Stomach (tissue), 9 donors: ENCODE measurements around the gene SIGLEC12. TPM values are rescaled to one million over a fixed set of nuclear protein-coding genes. Genes with fewer than 3 reads are reported as not detected.

Experiments used
- DNase-seq, 2 donors: peaks; one replicate each; pipeline versions ENCODE4 v3.0.0 to v3.0.0-alpha.2; 2013 to 2019
- H3K27ac ChIP-seq, 5 donors: fragments of 200-600 bp in 4 of 5; sonication (generic) in 4 of 5; one replicate each; pipeline ENCODE4 v1.5.1; 2013 to 2019; ENCODE audit warnings: mild to moderate bottlenecking in 1 of 5, moderate library complexity in 1 of 5
- H3K27me3 ChIP-seq, 3 donors: fragments of 200-600 bp; sonication (generic); one replicate each; pipeline ENCODE4 v1.5.1; 2017 to 2019; ENCODE audit warnings: mixed run types in 1 of 3
- H3K36me3 ChIP-seq, 4 donors: fragments of 200-600 bp; sonication (generic); 1 replicate in 3 of 4; 2 replicates in 1 of 4; pipeline ENCODE4 v1.5.1; 2016 to 2019
- H3K4me1 ChIP-seq, 4 donors: fragments of 200-600 bp; sonication (generic); one replicate each; pipeline ENCODE4 v1.5.1; 2016 to 2019
- H3K4me3 ChIP-seq, 4 donors: fragments of 200-600 bp; sonication (generic) in 3 of 4; one replicate each; pipeline ENCODE4 v1.5.1; 2016 to 2019; ENCODE audit warnings: mild to moderate bottlenecking in 1 of 4
- H3K9me3 ChIP-seq, 4 donors: fragments of 200-600 bp; sonication (generic); one replicate each; pipeline ENCODE4 v1.5.1; 2016 to 2019
- CTCF ChIP-seq, 7 experiments: fragments of 450-650 bp in 4 of 7; fragments of 200-600 bp in 3 of 7; sonication (generic) in 3 of 7; IDR thresholded peaks; one replicate each; pipeline ENCODE4 v1.5.1; 2016 to 2019; ENCODE audit warnings: antibody characterized with exemption in 7 of 7, control low read depth in 2 of 7, mild to moderate bottlenecking in 1 of 7
- EP300 ChIP-seq: sonication (generic); formaldehyde crosslinking; IDR thresholded peaks from one replicate; pipeline ENCODE4 v1.6.1; 2017; ENCODE audit warnings: antibody characterized with exemption
- POLR2A ChIP-seq, 4 donors: fragments of 450-650 bp; IDR thresholded peaks; one replicate each; pipeline ENCODE4 v1.6.1; 2016; ENCODE audit warnings: antibody characterized with exemption in 4 of 4, control low read depth in 2 of 4, mild to moderate bottlenecking in 1 of 4, moderate library complexity in 1 of 4
- POLR2AphosphoS5 ChIP-seq, 3 donors: sonication (generic); formaldehyde crosslinking; IDR thresholded peaks; one replicate each; pipeline ENCODE4 v1.6.1; 2016; ENCODE audit warnings: antibody characterized with exemption in 3 of 3
- WGBS, 5 donors: extraction: QIAGEN DNeasy Blood & Tissue Kit in 3 of 5; methylation state at CpG; one replicate each; pipeline versions ENCODE4 v1.1.5 to v1.1.7; 2013 to 2018; 5-methylcytosine and 5-hydroxymethylcytosine counted together
- intact Hi-C: fragments of 100-400 bp; cut with DNase I; formaldehyde crosslinking; loops from one replicate; pipeline ENCODE4 v1.15.1; 2023; ENCODE audit warnings: low total_unique reads
- polyA plus RNA-seq, 3 donors: library from polyadenylated mRNA; stranded (reverse); fragments of 200-250 nt; gene quantifications; one replicate each; pipeline ENCODE4 v1.2.3, GENCODE V29; 2013
- total RNA-seq, 5 donors: library from RNA; depleted of rRNA; stranded (reverse); fragments of >200 nt; gene quantifications; one replicate each; pipeline versions ENCODE4 v1.1.0 to v1.2.3, GENCODE V29; 2014 to 2016
- donor health status: healthy with polysubstance abuse.
- donor health status: Bipolar disorder and iron deficiency.
- donor health status: healthy.

The SIGLEC12 gene
- total and polyA plus RNA-seq, 8 donors, result 0.10 to 1.2 (median 0.37) TPM; not detected in 5

DNA sequence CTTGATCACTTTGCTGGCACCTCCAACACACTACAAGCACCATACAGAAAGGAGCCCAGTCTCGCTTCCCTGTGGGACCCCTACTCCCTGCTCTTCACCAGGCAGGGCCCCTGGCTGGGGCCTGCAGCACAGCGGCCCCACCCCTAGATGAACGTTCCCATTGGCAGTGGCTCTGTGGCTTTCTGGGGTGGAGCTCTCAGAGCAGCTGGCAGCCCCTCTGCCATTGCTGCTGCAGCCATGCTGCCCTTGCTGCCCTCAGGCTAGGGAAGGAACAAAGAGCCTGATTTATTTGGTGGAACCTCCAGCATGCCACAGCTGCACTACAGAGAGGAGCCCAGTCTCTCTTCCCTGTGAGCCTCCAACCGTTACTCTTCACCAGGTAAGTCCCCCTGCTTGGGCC, 24.1 kb upstream of the SIGLEC12 start:
- no peaks in the 10 kb centered on the region for H3K4me1 ChIP-seq
- peaks cover 0 to 6% (median 0%) of the 10 kb centered on the region in 4 donors for H3K9me3 ChIP-seq
- 38 to 50% (median 46%) methylated on average over 3 to 4 of the region's 4 CpGs for WGBS, 5 donors
- no peak for DNase-seq
- no peaks in the 10 kb centered on the region for H3K36me3 ChIP-seq
- peaks cover 0 to 46% (median 16%) of the 10 kb centered on the region in 3 donors for H3K27me3 ChIP-seq
- intact Hi-C loops, result no loop called here
- H3K27ac ChIP-seq, result no peak overlapping the region
- H3K4me3 ChIP-seq, result no peak overlapping the region
- TF ChIP-seq POLR2A (IDR thresholded peaks at IDR 0.05) (no peak), EP300 (no peak), CTCF (IDR thresholded peaks at IDR 0.05) (no peak), POLR2AphosphoS5 (IDR thresholded peaks at IDR 0.05) (no peak)

DNA sequence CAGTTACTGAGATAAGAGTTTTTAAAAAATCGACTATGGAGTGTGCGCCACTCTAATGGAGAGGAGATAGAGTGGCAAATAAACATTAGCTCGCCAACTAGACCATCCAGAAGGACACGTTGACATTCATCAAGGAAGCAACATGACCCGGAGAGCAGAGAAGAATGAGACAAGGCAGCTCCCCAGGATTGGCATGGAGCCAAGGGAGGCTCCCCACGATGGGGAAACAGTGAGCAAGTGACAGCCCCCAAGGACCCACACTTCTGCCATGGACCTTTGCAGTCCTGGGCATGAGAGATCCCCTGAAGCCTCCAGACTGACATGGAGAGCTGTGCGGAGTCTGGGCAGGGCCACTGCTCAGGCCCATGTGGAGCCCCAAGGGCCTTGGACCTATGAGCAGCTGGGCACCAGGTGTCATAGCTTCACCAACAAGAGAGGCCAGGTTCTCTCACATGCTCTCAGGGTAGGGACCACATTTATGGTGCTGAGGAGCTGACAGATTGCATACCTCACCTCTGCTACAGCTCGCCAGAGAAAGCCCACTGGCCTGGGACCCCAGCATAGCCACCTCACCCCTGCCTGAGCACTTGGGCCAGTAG, 23.2 kb upstream of the SIGLEC12 start:
- no peak overlapping the region for H3K4me3 ChIP-seq
- 66 to 76% (median 71%) methylated on average over 8 of the region's 8 CpGs for WGBS, 5 donors
- intact Hi-C loops, result no loop called here
- H3K27me3 ChIP-seq, result peaks cover 0 to 44% (median 16%) of the 10 kb centered on the region in 3 donors
- no peak for DNase-seq
- H3K36me3 ChIP-seq, result no peaks in the 10 kb centered on the region
- no peak for TF ChIP-seq CTCF (IDR thresholded peaks at IDR 0.05)
- TF ChIP-seq EP300, result no peak
- no peak for TF ChIP-seq POLR2AphosphoS5 (IDR thresholded peaks at IDR 0.05)
- TF ChIP-seq POLR2A (IDR thresholded peaks at IDR 0.05), result no peak
- no peak overlapping the region for H3K27ac ChIP-seq
- no peaks in the 10 kb centered on the region for H3K4me1 ChIP-seq
- peaks cover 0 to 6% (median 0%) of the 10 kb centered on the region in 4 donors for H3K9me3 ChIP-seq

DNA sequence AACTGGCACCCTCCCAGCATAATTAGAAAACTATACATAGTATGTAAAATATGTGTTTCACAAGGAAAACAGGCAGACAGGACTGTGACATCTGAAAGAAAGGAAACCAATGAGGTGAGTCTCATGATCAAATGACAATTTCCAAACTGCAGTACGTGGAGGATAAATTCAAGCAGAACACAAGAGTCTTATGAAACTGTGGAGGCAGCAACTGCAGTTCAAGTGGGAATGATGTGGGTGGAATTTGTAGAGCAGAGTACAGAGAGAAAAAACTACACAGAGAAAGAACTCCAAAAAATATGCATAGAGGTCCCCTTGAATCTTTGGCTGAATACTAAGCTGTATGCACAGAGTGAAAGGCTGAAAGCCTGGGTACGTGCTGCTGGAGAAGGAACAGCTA, 20.2 kb upstream of the SIGLEC12 start:
- Histone ChIP-seq H3K4me3 (no peak overlapping the region), H3K36me3 (no peaks in the 10 kb centered on the region), H3K27ac (no peak overlapping the region), H3K27me3 (peaks cover 0 to 31% (median 9%) of the 10 kb centered on the region in 3 donors), H3K4me1 (no peaks in the 10 kb centered on the region), H3K9me3 (peaks cover 0 to 10% (median 4%) of the 10 kb centered on the region in 4 donors)
- TF ChIP-seq CTCF (IDR thresholded peaks at IDR 0.05) (no peak), POLR2AphosphoS5 (IDR thresholded peaks at IDR 0.05) (no peak), POLR2A (IDR thresholded peaks at IDR 0.05) (no peak), EP300 (no peak)
- intact Hi-C loops, result no loop called here
- DNase-seq, result no peak
- WGBS, 5 donors, result 42 to 62% (median 52%) methylated on average over 2 of the region's 2 CpGs

- H3K27me3 ChIP-seq, result peaks cover 0 to 31% (median 9%) of the 10 kb centered on the region in 3 donors
- 79 to 91% (median 88%) methylated on average over 2 of the region's 2 CpGs for WGBS, 5 donors
- H3K4me3 ChIP-seq, result no peak overlapping the region
- no peak for DNase-seq
- H3K36me3 ChIP-seq, result no peaks in the 10 kb centered on the region
- peaks cover 0 to 10% (median 4%) of the 10 kb centered on the region in 4 donors for H3K9me3 ChIP-seq
- no peak for TF ChIP-seq POLR2A (IDR thresholded peaks at IDR 0.05)
- TF ChIP-seq POLR2AphosphoS5 (IDR thresholded peaks at IDR 0.05), result no peak
- TF ChIP-seq EP300, result no peak
- TF ChIP-seq CTCF (IDR thresholded peaks at IDR 0.05), result no peak
- no peaks in the 10 kb centered on the region for H3K4me1 ChIP-seq
- intact Hi-C loops, result no loop called here
- no peak overlapping the region for H3K27ac ChIP-seq
Observed at GRCh38 chr19:51521357-51521756, 19.8 kb upstream of the SIGLEC12 start.
